OCI-M2 (cell line): ENCODE results near the gene PICK1.
"Not testable (repeated sequence)": the region's sequence is repeated elsewhere in the genome, so short reads cannot be mapped to it uniquely, and the experiment has no call there.

ENCODE experiments used
- DNase-seq: peaks from one replicate; lab custom pipeline; 2025; ENCODE audit not compliant: unreplicated experiment; lab: John Stamatoyannopoulos, UW

The PICK1 gene

DNA sequence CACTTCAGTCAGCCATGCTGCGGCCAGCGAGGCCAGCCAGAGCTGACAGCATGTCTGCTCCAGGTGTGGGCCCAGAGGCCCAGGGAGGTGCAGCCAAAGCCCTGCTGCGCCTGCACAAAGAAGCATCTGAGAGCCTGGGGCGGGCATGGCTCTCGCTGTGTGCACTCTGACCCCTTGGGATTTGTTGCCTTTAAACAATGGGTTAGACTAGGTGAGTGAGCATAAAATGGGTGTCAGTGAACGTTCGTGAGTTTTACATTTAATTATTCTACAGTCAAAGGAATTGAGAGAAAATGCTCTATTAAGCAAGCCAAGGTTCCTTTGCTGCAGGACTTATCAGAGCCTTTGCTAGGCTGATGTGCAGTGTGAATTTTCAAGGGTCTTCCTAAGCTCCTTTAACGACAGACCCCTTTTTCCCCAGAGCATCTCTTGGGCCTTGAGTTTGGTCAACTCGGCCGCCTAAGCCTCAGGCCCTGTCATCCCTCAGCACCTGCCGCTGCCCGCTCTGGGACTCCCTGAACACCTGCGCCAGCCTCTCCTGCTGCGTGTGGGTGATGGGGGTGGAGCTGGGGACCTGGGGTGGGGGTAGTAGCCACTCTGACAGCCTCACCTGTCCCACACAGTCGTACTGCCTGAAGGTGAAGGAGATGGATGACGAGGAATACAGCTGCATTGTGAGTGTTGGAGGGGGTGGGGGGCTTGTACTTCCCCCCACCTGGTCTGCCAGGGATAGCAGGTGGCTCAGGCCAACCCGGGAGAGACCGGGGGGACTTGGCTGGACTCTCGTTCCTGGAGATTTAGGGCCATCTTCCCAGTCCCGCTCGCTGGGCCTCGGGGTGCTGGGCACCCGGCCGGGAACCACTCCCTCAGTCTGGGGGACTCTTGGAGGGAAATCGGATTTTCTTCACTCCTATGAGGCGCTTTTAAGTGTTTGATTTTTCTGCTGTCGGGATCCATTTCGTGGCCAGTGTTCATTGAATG lies 16.2 kb downstream of the PICK1 start:
- DNase-seq: no peak

DNA sequence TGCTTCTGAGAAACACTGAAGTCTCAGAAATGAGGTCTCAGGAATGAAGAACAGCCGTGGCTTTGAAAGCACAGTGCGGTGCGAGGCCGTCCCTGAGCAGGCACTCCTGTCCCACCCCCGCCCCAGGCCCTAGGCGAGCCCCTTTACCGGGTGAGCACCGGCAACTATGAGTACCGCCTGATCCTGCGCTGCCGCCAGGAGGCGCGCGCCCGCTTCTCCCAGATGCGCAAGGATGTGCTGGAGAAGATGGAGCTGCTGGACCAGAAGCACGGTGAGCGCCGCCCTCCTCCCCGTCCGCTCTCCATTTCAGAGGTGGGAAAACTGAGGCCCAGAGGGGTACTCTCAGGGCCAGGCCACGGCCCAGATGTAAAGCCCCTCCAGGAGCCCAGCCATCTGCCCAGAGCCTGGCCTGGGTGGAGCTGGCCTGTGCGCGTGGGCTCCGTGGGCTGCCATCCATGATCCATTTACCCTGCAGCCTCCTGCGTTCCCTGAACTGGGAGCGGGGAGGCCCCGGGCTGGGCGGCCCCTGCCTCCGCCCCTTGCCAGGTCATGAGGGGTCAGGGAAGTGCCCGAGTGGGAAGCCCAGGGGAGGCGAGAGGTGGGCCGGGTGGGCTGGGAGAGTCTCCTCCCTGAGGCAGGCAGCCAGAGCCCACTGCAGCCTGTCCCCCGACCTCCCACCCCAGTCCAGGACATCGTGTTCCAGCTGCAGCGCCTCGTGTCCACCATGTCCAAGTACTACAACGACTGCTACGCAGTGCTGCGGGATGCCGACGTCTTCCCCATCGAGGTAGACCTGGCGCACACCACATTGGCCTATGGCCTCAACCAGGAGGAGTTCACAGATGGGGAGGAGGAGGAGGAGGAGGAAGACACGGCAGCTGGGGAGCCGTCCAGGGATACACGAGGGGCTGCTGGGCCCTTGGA lies 17.2 kb downstream of the PICK1 start:
- DNase-seq: no peak

DNA sequence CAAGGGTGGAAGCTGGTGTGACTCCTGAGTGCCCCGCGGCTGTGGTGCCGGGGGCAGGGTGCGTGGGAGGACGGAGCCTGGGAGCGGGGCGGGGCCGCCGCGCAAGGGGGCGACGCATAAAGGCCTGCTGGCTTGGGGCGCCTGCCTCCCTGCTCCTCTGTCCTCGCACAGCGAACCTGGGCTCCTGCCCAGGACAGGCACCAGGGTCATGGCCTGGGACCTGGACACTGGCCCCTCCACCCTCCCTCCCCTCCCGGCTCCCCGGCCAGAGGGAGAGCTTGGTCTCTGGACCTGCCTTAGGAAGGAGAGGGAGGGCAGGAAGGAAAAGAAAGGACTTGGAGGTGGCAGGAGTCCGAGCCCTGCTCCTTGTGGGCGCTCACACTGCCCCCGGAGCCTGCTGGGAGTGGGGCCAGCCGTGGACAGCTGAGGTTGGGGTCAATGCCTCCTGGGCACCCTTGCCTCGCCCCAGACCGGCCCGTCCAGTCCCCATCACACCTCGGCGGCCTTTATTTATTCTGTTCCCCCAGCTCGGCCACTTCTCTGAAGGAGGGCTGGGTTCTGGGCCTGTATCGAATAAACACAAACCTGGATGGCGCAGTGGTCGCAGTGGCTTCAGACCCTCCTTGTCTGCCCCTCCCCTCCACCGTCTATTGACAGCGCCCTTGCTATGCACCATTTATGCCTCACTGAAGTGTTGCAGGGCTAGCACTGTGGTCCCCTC lies 18.1 kb downstream of the PICK1 start:
- no peak for DNase-seq

DNA sequence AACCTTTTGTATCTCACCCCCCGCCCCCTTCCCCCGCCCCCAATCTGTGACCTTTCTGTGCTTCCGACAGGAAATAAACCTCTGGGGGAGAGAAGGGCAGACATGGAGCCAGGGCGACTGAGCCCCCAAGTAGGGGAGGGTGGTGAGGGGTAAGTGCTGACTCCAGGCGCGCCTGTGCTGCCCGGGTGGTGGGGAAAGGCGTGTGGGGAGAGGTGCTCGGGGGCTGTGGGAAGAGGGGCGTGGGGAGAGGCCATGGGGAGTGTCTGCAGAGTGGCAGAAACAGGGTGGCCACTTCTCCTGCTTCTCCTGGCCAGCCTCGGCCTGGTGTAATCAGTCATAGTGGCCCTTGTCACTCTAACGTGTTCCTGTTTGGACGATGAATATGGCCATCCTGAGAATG lies 18.8 kb downstream of the PICK1 start:
- DNase-seq: no peak

DNA sequence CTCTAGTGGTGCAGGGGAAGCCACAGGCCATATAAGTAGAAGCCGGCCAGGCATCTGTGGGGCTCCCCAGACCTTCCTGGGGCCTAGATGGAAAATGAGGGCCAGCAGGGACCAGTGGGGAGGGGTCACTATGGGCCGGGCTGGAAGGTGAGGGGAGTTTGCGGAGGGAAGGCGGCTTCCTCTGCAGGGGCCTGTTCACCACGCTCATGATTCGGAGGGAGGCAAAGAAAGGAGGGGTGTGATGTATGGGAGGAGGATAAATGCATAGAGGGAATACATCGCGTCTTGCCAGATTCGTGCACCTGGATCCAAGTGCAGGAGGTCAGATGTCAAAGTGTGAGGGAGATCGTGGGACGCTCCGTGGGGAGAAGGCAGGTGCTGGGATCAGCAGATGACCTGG lies 19.9 kb downstream of the PICK1 start:
- DNase-seq: no peak

DNA sequence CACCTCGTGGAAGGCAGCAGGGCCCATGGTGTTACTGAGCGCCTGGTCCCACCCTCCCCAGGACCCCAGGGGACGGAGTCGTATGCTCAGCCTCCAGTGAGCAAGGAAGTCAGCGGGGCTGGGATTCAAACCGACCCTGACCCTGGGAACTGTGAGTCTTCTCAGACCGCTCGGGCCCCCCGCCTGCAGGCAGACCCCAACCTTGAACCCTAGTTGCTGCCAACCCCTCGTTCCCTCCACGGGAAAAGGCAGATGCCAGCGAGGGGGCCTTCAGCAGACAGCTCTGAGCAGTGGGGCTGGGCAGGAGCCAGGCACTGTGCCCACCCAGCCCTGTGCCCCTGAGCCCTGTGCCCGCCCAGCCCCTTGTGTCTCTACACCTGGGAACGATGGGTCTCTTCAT lies 20.4 kb downstream of the PICK1 start:
- DNase-seq: no peak

DNA sequence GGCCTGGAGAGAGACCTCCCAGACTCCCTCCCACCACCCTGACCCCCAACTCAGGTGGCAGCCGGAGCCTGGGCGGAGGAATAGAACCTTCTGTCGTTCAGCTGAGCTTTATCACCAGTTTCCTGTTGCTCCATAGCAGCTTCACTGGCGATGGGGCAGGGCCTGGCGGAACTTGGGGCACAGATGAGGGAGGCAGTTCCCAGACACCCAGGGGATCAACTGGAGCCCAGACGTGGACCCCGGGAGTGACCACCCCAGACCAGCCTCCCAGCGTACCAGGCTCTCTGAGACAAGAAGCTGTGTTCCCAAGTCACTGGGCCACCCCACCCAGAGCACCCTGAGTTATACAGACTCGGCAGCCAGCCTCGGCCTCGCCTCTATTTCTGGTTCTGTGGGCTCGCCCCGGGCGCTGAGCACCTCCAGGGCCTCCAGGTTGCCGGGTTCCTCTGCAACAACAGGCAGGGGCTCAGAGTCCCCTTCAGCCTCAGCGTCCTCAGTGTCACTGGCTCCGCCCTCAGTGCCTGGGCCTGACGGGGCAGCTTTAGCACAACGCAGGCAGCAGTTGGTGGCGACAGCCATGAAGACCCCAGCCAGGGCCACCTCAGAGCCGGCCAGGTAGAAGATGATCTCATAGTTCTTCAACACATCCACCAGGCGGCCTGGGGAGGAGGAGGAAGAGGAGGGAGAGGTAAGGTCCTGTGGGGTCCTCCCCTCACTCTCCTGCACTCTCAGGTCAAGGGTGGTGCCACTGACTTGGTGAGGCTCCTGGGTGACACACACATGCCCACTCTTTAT lies 21.0 kb downstream of the PICK1 start:
- no peak for DNase-seq

DNA sequence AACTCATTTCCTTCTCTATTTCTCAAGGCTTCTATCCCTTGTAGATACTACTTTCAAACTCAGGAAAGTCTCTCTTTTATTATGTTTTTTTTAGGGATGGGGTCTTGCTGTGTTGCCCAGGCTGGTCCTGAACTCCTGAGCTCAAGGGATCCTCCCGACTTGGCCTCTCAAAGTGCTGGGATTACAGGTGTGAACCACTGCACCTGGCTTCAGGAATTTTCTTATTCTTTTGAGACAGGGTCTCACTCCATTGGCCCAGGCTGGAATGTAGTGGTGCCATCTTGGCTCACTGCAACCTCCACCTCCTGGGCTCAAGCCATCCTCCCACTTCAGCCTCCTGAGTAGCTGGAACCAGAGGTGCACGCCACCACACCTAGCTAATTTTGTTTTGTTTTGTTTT lies 22.0 kb downstream of the PICK1 start:
- not testable (repeated sequence) for DNase-seq

DNA sequence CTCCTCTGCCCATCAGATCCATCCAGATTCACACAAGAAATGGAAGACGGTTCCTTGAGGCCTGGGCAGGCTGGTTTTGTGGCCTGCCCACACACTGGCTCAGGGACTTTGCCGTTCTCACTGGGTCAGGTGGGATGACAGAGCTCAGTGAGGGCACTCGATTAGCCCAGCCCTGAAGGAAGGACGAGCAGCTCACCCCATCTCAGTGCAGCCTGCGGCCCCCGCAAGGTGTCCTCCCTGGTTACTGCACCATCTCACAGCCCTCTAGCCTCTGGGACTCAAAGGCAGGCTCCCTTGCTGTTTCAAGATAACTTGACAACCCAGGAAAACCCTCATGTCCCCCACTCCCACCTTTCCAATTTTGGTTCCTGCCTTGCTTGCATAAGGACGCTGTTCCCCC lies 22.6 kb downstream of the PICK1 start:
- DNase-seq: no peak

DNA sequence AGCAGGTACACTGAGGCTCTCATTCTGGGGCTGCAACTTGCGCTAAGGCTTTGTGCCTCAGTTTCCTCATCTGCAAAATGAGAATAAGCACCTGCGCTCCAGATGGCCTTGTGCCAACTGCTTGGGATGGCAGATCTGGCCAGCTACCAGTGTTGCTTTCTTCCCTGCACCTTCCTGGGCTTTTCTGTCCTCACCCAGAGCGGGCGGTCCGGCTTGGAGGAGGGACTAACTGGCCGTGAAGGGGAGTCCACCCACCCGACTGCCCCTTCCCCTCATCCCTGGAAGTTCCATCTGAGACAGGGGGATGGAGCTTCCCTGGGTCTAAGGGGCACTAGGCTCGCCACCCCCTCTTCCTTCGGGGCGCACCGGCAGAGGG lies 23.3 kb downstream of the PICK1 start:
- no peak for DNase-seq

DNA sequence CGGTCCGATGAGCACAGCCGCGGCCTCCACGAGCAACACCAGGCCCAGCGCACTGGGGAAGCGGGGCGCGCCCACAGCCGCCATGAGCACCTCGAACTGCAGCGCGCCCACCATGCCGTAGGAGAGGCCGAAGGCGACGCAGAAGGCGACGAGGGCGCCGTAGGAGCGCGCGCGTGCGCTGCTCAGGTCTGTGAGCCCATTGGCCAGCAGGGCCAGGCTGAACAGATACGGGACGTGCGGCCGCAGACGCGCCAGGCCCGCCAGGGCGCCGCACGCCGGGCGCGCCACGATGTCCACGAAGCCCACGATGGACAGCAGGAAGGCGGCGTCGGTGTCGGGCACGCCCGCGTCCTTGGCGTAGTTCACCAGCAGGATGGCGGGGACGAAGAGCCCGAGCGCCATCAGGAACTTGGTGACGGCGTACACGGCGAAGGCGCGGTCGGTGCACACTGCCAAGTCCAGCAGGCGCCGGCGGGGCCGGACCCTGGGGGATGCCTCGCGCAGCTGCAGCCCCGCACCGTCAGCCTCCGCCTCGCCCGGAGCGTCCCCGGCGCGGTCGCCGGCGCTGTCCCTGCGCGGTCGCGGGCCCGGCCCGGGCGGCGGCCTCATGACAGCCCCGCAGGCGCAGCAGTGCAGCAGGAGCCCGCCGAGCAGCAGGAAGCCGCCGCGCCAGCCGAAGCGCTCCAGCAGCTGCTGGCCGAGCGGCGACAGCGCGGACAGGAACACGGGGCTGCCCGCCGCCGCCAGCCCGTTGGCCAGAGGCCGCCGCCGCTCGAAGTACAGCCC lies 23.8 kb downstream of the PICK1 start:
- DNase-seq: no peak

DNA sequence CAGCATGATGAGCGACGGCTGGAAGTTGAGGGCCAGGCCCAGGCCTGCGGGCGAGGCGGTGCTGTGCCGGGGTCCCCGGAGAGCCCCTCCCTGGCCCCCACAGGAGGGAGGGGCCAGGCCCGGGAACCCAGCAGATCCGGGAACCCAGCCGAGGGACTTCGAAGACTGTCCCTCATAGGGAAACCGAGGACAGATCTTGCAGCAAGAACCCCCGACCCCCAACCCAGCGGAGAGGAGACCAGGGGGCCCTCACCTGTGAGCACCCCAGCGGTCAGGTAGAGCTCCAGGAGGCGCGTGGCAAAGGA lies 24.4 kb downstream of the PICK1 start:
- DNase-seq: no peak

DNA sequence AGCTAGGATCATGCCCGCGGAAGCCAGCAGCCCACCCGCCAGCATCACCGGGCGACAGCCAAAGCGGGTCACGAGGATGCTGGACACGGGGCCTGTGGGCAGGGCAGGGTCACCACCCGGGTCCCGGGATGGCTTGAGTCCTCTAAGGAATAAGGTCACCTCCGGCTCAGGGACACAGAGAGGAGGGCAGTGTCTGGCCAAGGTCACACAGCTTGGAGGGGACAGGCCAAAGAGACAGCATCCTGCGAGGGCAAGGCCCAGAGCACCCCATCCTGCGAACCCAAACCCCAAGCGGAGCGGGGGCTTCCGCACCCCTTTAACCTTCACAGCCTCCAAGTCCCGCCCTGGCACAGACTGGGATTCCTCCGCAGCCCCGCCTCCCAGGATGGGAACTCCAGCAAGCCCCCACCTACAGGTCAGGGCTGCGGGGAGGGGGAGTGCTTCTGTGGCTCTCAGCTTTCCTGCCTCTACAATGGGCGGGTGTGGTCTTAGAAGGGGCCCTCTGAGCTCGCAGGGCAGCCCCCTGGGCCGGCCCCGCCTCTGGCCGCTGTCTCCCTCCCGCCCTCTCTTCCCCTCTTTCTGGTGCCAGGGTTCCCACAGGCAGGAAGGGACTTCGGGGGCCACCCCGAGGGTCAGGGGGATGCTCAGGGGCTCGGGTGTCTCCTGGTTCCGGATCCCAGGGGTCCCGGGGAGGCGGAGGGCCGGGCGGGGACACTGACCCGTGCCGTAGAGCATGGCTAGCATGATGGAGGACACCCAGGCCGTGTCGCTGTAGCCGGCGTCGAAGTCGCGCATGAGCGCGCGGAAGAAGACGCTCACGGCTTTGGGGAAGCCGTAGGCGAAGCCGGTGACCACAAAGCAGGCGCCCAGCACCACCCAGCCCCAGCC lies 25.0 kb downstream of the PICK1 start:
- no peak for DNase-seq

DNA sequence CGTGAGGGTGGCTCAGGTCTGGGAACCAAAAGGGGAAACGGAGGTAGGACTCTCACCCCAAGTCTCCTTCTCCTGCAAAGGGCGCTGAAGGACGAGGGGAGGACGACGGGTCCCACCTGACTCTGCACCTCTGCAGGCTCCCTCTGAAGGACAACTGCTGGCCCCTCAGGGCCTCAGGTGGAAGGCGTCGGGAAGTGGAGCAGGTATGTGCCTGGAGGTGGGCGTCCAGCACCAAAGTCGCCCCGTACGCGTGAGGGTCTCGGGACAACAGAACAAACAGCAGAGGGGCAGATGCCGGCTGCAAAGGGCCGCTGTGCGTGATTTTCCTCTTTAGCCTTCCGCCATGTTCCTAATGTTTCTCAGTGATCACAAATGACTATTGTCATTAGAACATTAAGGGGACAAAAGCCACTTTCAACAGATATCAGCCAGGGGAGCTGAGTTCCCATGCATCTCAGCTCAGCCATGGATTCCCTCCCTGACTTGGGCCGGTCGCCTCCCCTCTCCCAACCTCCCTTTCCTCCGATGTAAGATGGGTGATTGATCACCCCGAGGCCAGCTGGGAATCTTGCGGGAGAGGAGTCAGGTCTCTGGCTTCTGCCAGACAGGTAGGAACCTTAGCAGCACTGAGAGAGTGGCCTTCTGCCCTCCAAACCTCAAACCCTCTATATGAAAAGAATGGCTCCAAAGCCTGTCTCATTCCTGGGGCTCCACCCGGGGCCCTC lies 25.9 kb downstream of the PICK1 start:
- DNase-seq: no peak

DNA sequence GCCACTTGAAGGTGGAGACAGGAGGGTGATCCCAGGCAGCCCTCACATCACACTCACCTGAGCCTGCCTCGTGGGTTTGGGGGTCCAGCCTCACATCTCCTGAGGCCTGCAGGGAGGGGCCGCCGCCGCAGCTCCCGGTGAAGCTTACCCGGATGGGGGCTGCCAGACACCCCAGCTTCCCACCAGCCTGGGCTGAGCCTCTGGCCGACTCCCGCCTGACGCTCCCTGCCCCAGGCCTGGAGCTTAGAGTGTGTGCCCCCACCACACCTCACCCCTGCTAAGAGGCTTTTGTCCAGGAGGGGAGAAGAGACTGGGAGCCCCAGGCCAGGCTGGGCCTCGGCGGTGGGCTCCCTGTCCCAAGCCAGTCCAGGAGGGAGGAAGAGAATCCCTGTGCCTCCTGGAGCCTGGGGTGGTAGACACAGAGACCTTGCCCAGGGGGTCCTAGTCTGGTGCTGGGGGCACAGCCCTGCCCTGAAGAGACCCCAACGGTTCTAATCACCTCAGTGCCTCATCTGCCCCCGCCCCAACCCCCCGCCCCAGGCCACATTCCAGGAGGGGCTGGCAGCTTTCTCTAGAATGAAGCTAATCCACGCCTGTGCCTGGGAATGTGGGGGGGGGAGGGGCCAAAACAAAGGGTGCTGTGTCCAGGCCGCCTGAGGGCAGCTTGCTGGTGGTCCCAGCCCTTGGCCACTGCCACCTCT lies 26.9 kb downstream of the PICK1 start, which contains the start of gene SLC16A8:
Gene SLC16A8 (minus strand): TSS at position 254 of the 701 bp plus-strand sequence. CDS start 1,311 bp downstream, outside the sequence.
- no peak for DNase-seq

DNA sequence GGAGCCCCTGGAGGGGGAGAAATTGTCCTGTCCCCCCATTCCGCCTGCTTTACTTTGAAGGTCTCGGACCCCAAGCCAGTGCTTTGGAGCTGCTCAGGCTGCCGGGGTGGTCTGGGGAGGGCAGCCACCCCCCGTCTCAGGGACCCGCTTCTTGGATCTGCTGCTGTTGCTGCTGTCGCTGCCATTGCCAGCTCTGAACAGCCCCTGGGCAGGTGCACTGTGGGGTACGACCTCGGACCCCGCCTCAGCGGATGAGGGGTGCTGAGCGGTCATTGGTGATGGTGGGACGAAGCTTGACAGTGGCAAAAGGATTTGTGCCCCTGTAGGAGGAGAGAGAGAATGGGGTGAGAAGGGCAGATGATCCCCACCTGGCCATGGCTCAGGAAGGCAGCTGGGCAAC lies 27.9 kb downstream of the PICK1 start:
- DNase-seq: no peak

DNA sequence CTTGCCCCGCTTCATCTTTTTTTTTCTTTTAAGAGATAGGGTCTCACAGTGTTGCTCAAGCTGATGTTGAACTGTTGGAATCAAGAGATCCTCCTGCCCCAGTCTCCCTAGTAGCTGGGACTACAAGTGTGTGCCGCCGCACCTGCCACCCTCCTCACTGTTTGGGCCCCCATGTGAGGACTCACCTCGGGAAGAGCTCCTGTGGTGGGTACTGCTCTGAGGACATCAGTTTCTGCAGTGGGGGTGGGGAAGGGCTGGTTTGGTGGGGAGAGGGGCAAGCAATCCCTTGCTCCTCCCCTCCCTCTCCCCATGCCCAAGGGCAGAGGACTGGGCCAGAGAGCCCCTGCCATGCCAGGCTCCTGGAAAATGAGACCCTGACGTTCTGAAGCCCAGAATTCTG lies 28.3 kb downstream of the PICK1 start:
- no peak for DNase-seq
